ENCODE data around the gene SLC25A29. TPM values are rescaled to one million over a fixed set of nuclear protein-coding genes. Genes with fewer than 3 reads are reported as not detected.

SLC25A29 gene
- total and polyA plus RNA-seq, 2 of the 13 experiments (the other 11 are each of a cell fraction or from before 2014, with no cell fraction given): 12.2 to 17.2 TPM

DNA sequence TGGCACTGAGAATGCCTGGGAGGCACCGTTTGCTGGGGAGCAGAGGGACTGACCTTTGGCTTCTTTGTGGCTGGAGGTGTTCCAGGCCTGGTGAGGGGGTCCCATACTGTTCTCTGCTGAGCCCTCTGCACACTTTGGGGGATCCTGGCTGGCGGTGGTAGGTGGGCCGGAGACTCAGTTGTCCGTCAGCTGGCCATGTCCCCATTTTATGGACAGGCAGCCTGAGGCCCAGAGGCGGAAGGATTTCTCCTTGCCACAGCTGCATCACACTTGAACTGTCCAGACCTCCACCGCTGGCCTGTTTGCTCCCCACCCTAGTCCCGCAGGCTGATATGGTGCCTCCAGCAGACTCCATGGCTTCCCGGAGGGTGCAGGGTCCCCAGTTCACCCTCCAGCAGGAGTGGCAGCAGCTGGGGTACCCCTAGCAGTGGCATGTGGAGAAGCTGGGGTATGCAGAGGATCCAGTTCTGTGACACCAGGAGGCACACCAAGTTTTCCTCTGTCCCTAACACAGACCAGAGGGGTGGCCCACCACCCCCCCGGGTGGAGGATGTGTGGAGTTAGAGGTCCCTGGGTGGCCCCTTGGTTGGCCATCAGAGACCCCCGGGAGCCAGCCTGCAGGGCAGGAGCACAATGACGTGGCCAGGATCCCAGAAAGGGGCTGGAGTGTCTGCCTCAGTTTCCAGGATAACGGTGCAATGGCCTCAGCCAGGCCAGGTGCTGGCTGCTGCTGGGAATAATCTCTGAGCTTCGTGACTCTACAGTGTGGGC lies 14.8 kb downstream of the SLC25A29 start (continued):
- TF ChIP-seq ZNF460 (CRISPR knock-in tag; IDR thresholded peaks at IDR 0.05; ENCODE audit: borderline replicate concordance): no peak
- TF ChIP-seq, protein P1, sequence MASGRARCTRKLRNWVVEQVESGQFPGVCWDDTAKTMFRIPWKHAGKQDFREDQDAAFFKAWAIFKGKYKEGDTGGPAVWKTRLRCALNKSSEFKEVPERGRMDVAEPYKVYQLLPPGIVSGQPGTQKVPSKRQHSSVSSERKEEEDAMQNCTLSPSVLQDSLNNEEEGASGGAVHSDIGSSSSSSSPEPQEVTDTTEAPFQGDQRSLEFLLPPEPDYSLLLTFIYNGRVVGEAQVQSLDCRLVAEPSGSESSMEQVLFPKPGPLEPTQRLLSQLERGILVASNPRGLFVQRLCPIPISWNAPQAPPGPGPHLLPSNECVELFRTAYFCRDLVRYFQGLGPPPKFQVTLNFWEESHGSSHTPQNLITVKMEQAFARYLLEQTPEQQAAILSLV (CRISPR knock-in tag; IDR thresholded peaks at IDR 0.05; ENCODE audit: borderline replicate concordance): peak; percentile 53; the same call in 1 of the 2 replicates
- TF ChIP-seq ZZZ3 (CRISPR knock-in tag; IDR thresholded peaks at IDR 0.05; ENCODE audit: borderline replicate concordance): no peak
- no peak for TF ChIP-seq HMG20B (CRISPR knock-in tag; conservative IDR thresholded peaks at IDR 0.05)
- TF ChIP-seq, protein P2, sequence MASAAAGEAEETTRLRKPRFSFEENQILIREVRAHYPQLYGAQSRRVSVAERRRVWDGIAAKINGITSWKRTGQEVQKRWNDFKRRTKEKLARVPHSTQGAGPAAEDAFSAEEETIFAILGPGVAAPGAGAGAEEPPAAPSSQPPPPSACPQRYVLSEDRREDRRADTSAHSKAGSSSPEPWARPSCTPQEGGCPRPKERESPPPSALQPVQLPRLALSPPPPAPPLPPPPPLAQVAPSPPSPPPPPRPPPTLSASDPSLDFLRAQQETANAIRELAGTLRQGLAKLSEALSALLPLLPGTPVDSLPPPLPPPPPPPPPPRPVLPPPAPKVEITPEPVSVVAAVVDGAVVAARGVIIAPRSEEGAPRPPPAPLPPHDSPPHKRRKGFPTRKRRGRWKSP (CRISPR knock-in tag; IDR thresholded peaks at IDR 0.05): no peak
- TF ChIP-seq, protein P3, sequence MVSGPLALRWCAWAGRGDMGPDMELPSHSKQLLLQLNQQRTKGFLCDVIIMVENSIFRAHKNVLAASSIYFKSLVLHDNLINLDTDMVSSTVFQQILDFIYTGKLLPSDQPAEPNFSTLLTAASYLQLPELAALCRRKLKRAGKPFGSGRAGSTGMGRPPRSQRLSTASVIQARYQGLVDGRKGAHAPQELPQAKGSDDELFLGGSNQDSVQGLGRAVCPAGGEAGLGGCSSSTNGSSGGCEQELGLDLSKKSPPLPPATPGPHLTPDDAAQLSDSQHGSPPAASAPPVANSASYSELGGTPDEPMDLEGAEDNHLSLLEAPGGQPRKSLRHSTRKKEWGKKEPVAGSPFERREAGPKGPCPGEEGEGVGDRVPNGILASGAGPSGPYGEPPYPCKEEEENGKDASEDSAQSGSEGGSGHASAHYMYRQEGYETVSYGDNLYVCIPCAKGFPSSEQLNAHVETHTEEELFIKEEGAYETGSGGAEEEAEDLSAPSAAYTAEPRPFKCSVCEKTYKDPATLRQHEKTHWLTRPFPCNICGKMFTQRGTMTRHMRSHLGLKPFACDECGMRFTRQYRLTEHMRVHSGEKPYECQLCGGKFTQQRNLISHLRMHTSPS (CRISPR knock-in tag; IDR thresholded peaks at IDR 0.05; ENCODE audit: low read depth): no peak
- TF ChIP-seq ZNF768 (CRISPR knock-in tag; IDR thresholded peaks at IDR 0.05): peak; percentile 17; the same call in 1 of the 2 replicates
- no peak for TF ChIP-seq TBP (CRISPR knock-in tag; IDR thresholded peaks at IDR 0.05)
- no peak for TF ChIP-seq YY1 (IDR thresholded peaks at IDR 0.05; ENCODE audit: insufficient read depth, insufficient replicate concordance, low read depth, low read length)
- TF ChIP-seq, protein P4, sequence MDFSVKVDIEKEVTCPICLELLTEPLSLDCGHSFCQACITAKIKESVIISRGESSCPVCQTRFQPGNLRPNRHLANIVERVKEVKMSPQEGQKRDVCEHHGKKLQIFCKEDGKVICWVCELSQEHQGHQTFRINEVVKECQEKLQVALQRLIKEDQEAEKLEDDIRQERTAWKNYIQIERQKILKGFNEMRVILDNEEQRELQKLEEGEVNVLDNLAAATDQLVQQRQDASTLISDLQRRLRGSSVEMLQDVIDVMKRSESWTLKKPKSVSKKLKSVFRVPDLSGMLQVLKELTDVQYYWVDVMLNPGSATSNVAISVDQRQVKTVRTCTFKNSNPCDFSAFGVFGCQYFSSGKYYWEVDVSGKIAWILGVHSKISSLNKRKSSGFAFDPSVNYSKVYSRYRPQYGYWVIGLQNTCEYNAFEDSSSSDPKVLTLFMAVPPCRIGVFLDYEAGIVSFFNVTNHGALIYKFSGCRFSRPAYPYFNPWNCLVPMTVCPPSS (IDR thresholded peaks at IDR 0.05): no peak
- TF ChIP-seq ZNF558 (CRISPR knock-in tag; IDR thresholded peaks at IDR 0.05; ENCODE audit: borderline replicate concordance): no peak
- TF ChIP-seq, protein P5, sequence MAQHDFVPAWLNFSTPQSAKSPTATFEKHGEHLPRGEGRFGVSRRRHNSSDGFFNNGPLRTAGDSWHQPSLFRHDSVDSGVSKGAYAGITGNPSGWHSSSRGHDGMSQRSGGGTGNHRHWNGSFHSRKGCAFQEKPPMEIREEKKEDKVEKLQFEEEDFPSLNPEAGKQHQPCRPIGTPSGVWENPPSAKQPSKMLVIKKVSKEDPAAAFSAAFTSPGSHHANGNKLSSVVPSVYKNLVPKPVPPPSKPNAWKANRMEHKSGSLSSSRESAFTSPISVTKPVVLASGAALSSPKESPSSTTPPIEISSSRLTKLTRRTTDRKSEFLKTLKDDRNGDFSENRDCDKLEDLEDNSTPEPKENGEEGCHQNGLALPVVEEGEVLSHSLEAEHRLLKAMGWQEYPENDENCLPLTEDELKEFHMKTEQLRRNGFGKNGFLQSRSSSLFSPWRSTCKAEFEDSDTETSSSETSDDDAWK (CRISPR knock-in tag; IDR thresholded peaks at IDR 0.05): no peak
- no peak for TF ChIP-seq MEF2D (CRISPR knock-in tag; IDR thresholded peaks at IDR 0.05)
- no peak for TF ChIP-seq ELF4 (CRISPR knock-in tag; IDR thresholded peaks at IDR 0.05; ENCODE audit: borderline replicate concordance)
